Activated CD8-positive, alpha-beta memory T cell treated with anti-CD3 and anti-CD28 coated beads for 24 hours (primary cell): Measurements from ENCODE around the gene PCDHGA1.

Source experiments
- DNase-seq: peaks from one replicate; pipeline ENCODE4 v3.0.0-alpha.2; 2020

The PCDHGA1 gene

DNA sequence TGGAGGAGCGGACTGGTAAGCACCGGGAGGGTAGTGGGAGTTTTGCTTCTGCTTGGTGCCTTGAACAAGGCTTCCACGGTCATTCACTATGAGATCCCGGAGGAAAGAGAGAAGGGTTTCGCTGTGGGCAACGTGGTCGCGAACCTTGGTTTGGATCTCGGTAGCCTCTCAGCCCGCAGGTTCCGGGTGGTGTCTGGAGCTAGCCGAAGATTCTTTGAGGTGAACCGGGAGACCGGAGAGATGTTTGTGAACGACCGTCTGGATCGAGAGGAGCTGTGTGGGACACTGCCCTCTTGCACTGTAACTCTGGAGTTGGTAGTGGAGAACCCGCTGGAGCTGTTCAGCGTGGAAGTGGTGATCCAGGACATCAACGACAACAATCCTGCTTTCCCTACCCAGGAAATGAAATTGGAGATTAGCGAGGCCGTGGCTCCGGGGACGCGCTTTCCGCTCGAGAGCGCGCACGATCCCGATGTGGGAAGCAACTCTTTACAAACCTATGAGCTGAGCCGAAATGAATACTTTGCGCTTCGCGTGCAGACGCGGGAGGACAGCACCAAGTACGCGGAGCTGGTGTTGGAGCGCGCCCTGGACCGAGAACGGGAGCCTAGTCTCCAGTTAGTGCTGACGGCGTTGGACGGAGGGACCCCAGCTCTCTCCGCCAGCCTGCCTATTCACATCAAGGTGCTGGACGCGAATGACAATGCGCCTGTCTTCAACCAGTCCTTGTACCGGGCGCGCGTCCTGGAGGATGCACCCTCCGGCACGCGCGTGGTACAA lies 146.0 kb downstream of the PCDHGA1 start:
- DNase-seq, result no peak

DNA sequence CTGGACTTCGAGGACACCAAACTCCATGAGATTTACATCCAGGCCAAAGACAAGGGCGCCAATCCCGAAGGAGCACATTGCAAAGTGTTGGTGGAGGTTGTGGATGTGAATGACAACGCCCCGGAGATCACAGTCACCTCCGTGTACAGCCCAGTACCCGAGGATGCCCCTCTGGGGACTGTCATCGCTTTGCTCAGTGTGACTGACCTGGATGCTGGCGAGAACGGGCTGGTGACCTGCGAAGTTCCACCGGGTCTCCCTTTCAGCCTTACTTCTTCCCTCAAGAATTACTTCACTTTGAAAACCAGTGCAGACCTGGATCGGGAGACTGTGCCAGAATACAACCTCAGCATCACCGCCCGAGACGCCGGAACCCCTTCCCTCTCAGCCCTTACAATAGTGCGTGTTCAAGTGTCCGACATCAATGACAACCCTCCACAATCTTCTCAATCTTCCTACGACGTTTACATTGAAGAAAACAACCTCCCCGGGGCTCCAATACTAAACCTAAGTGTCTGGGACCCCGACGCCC lies 146.8 kb downstream of the PCDHGA1 start:
- no peak for DNase-seq

DNA sequence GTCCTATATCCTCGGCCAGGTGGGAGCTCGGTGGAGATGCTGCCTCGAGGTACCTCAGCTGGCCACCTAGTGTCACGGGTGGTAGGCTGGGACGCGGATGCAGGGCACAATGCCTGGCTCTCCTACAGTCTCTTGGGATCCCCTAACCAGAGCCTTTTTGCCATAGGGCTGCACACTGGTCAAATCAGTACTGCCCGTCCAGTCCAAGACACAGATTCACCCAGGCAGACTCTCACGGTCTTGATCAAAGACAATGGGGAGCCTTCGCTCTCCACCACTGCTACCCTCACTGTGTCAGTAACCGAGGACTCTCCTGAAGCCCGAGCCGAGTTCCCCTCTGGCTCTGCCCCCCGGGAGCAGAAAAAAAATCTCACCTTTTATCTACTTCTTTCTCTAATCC lies 147.5 kb downstream of the PCDHGA1 start:
- DNase-seq, result no peak

DNA sequence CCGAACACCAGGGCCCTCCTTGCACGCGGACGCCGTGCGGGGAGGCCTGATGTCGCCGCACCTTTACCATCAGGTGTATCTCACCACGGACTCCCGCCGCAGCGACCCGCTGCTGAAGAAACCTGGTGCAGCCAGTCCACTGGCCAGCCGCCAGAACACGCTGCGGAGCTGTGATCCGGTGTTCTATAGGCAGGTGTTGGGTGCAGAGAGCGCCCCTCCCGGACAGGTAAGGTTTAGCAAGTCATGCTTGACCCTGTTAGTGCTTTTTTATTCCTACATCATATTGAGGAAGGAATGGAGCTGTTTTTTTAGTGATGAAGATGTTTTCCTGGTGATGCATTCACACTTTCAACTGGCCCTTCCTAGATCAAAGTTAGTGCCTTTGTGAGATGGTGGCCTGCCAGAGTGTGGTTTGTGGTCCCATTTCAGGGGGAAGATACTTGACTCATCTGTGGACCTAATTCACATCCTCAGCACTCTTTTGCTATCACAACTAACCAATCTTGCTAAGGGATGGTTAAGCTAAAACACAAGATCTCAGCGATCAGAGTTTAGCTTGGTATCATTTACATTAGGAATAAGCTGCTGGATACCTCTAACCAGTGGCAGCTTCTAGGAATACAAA lies 148.1 kb downstream of the PCDHGA1 start:
- no peak for DNase-seq

DNA sequence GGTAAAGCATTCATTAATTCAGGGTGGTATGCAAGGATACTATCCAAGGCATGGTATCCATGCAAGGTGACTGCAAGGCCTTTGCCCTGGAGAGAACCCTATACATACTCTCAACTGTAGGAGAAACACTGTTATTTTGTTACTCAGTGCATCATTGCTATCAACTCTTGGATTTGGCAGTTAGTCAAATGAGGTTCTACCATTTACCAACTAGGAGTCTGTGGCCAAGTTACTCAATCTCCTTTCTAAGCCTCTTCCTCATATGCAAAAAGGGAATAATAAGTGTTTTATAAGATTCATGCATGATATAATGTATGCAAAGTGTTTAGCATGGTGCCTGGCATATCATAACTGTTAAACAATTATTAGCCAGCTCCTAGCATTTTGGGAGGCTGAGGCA lies 149.5 kb downstream of the PCDHGA1 start:
- no peak for DNase-seq

DNA sequence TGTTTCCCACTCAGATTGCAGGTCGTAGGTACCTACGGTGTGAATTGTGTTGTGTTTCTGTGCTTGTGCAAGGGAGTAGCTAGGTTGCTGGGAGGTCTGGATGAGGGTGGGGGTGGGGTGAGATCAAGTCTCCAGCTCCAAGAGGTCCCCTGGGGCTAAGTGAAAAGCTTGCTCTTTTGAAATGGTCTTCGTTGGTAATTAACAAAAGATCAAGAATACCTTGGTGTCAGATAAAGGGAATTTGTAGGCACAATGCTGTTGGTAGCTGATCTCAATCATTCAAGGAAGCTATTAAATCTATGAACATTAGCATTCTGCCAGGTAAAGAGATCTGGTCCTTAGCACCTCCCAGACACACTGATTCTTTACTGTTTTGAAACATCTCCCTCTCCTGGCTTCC lies 153.6 kb downstream of the PCDHGA1 start:
- no peak for DNase-seq

DNA sequence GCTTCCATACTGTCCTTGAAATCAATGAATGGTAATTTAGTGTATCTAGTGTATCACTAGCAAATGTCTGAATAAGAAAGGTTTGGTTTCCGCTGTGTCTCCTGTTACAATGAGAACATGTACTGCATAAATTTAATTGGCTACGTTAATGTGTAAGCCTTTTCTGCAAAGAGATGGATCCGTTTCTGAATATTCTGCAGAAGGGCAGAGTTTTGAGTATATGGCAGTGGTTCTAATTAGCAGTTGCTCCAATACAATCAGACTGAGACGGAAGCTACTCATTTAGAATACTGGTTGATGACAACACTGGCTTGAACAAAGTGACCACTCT lies 154.0 kb downstream of the PCDHGA1 start:
- DNase-seq, result no peak

DNA sequence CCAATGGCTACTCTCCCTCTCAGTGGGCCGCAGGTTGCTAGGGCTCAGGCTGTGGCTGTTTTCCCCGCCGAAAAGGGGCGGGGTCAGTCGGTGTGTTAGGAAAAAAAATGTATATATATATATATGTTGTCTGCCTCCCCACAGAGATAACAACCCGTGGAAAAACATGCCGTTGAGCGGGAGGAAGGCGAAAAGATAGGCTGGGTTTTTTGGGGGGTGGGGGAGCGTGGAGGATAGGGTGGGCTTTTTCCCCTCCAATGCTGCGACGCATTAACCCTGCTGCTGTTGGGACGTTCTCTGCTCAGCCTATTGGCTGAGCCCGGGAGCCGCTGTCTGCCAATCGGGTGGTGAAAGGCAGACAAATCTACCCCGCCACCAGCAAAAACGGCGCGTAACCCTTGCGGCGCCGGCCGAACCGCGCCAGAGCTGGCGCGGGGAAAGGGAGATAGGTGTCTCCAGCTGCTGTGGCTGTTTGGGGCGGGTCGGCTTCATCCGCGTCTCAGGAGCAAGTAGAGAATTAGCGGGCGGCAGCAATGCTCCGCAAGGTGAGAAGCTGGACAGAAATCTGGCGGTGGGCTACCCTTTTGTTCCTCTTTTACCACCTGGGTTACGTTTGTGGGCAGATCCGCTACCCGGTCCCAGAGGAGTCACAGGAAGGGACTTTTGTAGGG lies 154.5 kb downstream of the PCDHGA1 start, which contains the start of gene PCDHGC4:
Gene PCDHGC4 (plus strand): TSS at position 390 of the 671 bp plus-strand sequence. CDS start 144 bp downstream, at position 534.
- peak; percentile 53 for DNase-seq

DNA sequence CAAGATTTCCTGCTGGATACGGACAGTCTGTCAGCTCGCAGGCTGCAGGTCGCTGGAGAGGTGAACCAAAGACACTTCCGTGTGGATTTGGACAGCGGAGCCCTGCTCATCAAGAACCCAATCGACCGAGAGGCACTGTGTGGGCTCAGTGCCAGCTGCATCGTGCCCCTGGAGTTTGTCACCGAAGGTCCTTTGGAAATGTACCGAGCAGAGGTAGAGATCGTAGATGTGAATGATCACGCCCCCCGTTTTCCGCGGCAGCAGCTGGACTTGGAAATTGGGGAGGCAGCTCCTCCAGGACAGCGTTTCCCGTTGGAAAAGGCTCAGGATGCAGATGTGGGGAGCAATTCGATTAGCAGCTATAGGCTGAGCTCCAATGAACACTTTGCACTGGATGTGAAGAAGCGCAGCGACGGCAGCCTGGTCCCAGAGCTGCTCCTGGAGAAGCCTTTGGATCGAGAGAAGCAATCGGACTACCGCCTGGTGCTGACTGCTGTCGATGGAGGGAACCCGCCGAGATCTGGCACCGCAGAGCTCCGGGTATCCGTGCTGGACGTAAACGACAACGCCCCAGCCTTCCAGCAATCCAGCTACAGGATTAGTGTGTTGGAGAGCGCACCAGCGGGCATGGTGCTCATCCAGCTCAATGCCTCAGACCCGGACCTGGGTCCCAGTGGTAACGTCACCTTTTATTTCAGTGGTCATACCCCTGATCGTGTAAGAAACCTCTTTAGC lies 155.2 kb downstream of the PCDHGA1 start:
- peak; percentile 54 for DNase-seq

DNA sequence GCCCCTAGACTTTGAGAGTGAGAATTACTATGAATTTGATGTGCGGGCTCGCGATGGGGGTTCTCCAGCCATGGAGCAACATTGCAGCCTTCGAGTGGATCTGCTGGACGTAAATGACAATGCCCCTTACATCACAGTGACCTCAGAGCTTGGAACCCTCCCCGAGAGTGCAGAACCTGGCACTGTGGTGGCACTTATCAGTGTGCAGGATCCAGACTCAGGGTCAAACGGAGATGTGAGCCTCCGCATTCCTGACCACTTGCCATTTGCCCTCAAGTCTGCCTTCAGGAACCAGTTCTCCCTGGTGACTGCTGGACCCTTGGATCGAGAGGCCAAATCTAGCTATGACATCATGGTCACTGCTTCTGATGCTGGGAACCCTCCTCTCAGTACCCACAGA lies 155.8 kb downstream of the PCDHGA1 start:
- peak; percentile 47 for DNase-seq

DNA sequence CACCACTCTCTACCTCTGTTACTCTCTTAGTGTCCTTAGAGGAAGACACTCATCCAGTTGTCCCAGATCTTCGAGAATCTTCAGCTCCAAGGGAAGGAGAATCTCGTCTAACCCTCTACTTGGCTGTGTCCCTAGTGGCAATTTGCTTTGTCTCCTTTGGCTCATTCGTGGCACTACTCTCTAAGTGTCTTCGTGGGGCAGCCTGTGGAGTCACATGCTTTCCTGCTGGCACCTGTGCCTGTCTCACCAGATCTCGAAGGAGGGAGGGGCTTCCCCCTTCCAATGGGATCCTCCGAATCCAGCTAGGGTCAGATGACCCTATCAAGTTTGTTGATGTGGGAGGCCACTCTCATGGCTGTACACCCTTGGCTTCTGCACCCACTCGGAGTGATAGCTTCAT lies 156.8 kb downstream of the PCDHGA1 start:
- DNase-seq, result peak; percentile 48

DNA sequence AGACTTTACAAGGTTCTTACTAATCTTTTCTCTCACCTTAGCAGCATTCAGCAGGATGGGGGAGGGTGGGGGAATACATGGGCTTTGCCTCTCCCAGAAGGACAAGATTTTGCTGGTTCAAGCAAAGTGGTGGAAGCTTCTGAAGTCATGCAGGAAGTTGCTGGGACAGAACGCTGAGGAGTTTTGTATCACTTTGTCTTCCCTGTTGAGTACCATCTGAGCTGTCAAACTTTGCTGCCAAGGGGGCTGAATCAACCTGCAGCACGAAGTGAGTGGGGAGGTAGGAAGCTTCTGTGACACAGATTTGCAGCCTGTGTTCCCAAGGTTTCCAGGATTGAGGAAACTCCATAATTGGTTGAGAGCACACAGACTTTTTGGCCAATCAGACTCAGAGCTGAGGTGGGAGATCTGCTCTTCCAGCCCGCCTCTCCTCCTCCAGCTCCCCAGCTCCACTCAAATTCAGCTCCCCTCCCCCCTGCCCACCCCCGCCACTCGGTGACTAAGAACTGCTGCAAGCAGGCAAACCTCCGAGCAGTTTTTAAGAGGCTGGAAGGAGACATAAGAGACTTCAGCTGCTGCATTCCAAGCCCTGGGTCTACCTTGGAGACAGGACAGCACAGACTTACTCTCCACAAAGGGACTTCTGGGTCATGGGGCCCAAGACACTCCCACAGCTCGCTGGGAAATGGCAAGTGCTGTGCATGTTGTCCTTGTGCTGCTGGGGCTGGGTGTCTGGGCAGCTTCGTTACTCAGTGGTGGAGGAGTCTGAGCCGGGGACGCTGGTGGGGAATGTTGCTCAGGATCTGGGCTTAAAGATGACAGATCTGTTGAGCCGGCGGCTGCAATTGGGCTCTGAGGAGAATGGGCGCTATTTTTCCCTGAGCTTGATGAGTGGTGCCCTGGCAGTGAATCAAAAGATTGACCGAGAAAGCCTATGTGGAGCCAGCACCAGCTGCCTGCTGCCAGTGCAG lies 158.6 kb downstream of the PCDHGA1 start, which contains the start of gene PCDHGC5:
Gene PCDHGC5 (plus strand): TSS at position 491 of the 971 bp plus-strand sequence. CDS start 160 bp downstream, at position 651.
- DNase-seq, result peak; percentile 28

DNA sequence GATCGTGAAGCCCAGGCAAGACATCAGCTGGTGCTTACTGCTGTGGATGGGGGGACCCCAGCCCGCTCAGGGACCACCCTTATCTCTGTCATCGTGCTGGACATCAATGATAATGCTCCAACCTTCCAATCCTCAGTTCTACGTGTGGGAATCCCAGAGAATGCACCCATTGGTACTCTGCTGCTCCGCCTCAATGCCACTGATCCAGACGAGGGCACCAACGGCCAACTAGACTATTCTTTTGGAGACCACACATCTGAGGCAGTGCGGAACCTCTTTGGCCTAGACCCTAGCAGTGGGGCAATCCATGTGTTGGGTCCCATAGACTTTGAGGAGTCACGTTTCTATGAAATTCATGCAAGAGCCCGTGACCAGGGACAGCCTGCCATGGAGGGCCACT lies 159.5 kb downstream of the PCDHGA1 start:
- no peak for DNase-seq

DNA sequence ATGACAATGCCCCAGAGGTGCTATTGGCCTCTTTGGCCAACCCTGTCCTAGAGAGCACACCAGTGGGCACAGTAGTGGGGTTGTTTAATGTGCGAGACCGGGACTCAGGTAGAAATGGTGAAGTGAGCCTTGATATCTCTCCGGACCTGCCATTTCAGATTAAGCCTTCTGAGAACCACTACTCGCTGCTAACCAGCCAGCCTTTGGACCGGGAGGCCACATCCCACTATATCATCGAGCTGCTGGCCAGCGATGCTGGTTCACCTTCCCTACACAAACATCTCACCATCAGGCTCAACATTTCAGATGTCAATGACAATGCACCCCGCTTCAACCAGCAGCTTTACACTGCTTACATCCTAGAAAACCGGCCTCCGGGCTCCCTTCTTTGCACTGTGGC lies 160.0 kb downstream of the PCDHGA1 start:
- no peak for DNase-seq

DNA sequence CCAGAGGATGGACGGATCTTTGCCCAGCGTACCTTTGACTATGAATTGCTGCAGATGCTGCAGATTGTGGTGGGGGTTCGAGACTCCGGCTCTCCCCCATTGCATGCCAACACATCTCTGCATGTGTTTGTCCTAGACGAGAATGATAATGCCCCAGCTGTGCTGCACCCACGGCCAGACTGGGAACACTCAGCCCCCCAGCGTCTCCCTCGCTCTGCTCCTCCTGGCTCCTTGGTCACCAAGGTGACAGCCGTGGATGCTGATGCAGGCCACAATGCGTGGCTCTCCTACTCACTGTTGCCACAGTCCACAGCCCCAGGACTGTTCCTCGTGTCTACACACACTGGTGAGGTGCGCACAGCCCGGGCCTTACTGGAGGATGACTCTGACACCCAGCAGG lies 160.5 kb downstream of the PCDHGA1 start:
- DNase-seq, result no peak

DNA sequence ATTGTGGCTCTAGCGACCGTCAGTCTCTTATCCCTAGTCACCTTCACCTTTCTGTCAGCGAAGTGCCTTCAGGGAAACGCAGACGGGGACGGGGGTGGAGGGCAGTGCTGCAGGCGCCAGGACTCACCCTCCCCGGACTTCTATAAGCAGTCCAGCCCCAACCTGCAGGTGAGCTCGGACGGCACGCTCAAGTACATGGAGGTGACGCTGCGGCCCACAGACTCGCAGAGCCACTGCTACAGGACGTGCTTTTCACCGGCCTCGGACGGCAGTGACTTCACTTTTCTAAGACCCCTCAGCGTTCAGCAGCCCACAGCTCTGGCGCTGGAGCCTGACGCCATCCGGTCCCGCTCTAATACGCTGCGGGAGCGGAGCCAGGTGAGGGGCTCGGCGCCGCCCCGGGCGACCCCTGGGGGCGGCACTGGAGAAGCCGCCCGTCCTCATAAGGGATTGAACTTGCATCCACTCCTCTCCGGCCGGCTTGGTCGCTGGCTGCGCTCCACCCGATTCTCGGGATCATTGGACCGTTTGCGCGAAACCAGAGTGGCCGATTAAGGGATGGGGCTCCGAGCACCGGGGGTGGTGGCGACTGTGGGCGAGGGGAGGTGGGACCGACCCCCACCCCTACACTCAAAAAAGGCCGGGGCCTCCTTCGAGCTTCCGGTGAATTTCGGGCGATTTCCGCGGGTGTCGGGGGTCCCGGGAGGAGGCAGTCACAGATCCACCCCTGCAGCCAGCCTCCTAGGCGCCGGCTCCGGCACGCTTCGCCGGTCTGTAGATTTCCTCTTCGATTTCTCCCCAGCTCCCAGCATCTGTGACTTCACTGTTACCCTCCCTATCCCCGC lies 161.2 kb downstream of the PCDHGA1 start:
- no peak for DNase-seq

DNA sequence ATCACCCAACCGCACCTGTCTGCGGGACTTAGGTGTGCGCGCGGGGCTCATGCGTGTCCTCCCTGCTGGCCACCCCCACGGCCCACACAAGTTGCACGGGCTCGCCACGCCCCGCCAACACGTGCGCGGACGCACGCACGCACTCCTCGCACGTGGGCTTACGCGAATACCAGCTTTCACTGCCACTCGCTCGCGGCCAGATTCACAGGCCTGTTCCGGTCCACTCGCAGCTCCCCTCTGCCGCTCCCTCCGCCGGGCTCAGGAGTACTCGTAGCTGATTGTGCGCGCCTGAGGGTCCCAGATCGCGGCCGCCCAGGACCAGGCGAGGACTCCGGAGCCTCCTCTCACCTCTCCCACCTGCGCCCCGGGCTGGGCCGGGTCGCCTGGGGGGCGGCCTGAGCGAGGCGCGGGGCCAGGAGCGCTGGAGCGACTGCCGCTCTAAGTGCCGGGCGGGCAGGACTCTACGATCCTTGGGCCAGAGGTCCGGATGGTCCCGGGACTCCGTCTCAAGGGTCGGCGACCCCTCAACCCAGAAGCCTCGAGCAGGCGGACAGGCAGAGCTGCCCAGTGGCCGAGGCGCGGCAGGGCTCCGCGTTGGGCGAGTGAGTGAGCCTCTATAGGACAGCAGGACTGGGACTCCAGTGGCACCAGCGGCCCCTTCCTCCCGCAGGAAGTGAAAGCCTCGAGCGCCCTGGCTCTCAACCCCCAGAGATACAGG lies 162.0 kb downstream of the PCDHGA1 start:
- no peak for DNase-seq

DNA sequence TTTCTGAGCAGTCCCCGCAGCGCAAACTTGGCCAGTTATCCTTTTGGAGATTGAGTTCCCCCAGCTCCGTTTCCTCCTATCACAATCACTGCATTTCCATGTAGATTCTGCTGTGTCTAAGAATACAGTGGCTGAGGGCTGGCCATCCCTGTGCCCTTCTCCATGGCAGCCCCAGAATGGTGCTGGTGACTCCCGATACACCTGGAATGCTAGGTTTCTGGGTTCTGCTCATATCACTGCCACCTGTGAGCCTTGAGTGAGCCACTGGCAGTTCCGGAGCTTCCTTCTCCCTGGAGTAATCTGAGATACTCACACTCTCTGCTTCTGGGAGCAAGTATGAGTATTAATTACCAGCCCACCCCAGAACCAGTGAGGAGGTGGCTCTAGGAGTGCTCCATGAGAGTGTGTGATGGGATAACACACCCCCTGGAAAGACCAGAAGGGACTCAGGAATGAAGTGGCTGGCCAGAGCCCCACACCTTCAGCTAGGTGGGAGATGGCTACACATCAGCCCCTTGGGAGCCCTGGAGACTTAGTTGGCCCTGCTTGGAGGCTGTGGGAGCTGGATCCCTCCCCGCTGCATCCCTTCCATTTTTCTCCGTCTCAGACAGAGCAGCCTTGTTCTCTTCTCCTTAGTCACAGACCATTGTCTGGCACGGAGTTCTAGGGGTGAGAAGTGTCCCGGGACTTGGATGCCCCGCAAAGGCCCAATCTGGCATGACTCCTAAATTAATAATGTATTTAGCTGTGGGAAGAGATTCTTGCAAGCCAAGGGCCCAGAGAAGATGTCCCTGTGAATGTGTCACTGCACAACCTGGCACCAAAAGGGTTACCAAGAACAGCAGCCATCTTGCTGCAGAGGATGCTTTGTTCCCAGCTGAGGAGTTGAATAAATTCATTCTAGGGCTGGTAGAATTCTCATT lies 163.4 kb downstream of the PCDHGA1 start:
- no peak for DNase-seq
